ENCODE results near the gene SACS.

- TF ChIP-seq POLR2A (IDR thresholded peaks at IDR 0.05) (no peak), CTCF (IDR thresholded peaks at IDR 0.05) (no peak)
Observed at GRCh38 chr13:23319883-23320224, 113.6 kb downstream of the SACS start.
